SH-SY5Y (cell line): ENCODE data around the gene NRSN2.

Experiments
- GATA2 ChIP-seq: IDR thresholded peaks from 2 replicates; pipeline ENCODE4 v1.6.1; 2011; ENCODE audit warnings: mild to moderate bottlenecking, low read depth, low read length
- GATA3 ChIP-seq: IDR thresholded peaks from 2 replicates; pipeline ENCODE4 v1.6.1; 2011; ENCODE audit warnings: low read depth, mild to moderate bottlenecking, low read length, moderate library complexity

NRSN2 gene

GRCh38 chr20:371755-372542 is 25.0 kb downstream of the NRSN2 start:
- TF ChIP-seq GATA3 = no peak
- TF ChIP-seq GATA2 = no peak

- TF ChIP-seq GATA3 = no peak
- no peak for TF ChIP-seq GATA2
Measured at GRCh38 chr20:373171-373890, 26.4 kb downstream of the NRSN2 start.

- TF ChIP-seq GATA2 (no peak), GATA3 (no peak)
Measured at GRCh38 chr20:375265-375889, 28.5 kb downstream of the NRSN2 start.

- TF ChIP-seq GATA3 = no peak
- TF ChIP-seq GATA2 = no peak
Measured at GRCh38 chr20:376089-376488, 29.2 kb downstream of the NRSN2 start.

GRCh38 chr20:376750-377149 is 29.8 kb downstream of the NRSN2 start:
- no peak for TF ChIP-seq GATA3
- TF ChIP-seq GATA2 = no peak

GRCh38 chr20:378961-379336 is 32.0 kb downstream of the NRSN2 start:
- no peak for TF ChIP-seq GATA3
- TF ChIP-seq GATA2 = no peak

GRCh38 chr20:380763-381580 is 34.1 kb downstream of the NRSN2 start:
- TF ChIP-seq GATA2 (no peak), GATA3 (no peak)

- TF ChIP-seq GATA3 (no peak), GATA2 (no peak)
Measured at GRCh38 chr20:381581-382290, 34.8 kb downstream of the NRSN2 start.

- TF ChIP-seq GATA2 = no peak
- no peak for TF ChIP-seq GATA3
Measured at GRCh38 chr20:382291-383115, 35.6 kb downstream of the NRSN2 start.

- no peak for TF ChIP-seq GATA3
- no peak for TF ChIP-seq GATA2
Measured at GRCh38 chr20:383889-384288, 37.0 kb downstream of the NRSN2 start.

GRCh38 chr20:384723-385122 is 37.8 kb downstream of the NRSN2 start:
- TF ChIP-seq GATA3 (no peak), GATA2 (no peak)

- TF ChIP-seq GATA2 (no peak), GATA3 (no peak)
Measured at GRCh38 chr20:385448-385847, 38.5 kb downstream of the NRSN2 start.
